GM12878 (cell line): ENCODE results near the gene DGKI. TPM values are rescaled to one million over a fixed set of nuclear protein-coding genes. Genes with fewer than 3 reads are reported as not detected.

Source experiments
- ATAC-seq: fragments of 200-7000 bp; cut with Tn5 transposase; 3 replicates; pipeline ENCODE4 v1.9.1; 2020; ENCODE audit warnings: mild to moderate bottlenecking, moderate library complexity
- BruUV-seq: library from RNA; stranded (reverse); fragments of 400-500 nt; replicated peaks from 2 replicates; lab custom pipeline; 2021; lab: Mats Ljungman, UMichigan
- CTCF ChIA-PET: fragments of 300-600 bp; sonication (Branson Sonifier 250); formaldehyde crosslinking; extraction: SDS; loops from one replicate; lab custom pipeline; 2021; ENCODE audit warnings: inconsistent platforms; lab: Yijun Ruan, JAX
- POLR2A ChIA-PET: fragments of 350-600 bp; formaldehyde crosslinking; extraction: SDS; loops from one replicate; lab custom pipeline; 2021; ENCODE audit warnings: inconsistent platforms; lab: Charles Lee
- RAD21 ChIA-PET: fragments of 300-600 bp; sonication (Branson Sonifier 250); formaldehyde crosslinking; loops from one replicate; lab custom pipeline; 2023; ENCODE audit warnings: antibody characterized with exemption; ENCODE audit not compliant: unreplicated experiment; lab: Charles Lee
- SMC1A ChIA-PET: fragments of 300-600 bp; sonication (Branson Sonifier 250); formaldehyde crosslinking; loops from one replicate; lab custom pipeline; 2023; ENCODE audit not compliant: unreplicated experiment, uncharacterized antibody; lab: Charles Lee
- DNase-seq: peaks from one replicate; pipeline ENCODE4 v3.0.0-alpha.2; 2011; ENCODE audit warnings: low read depth, low spot score
- FAIRE-seq: peaks from 3 replicates; lab custom pipeline; 2011; peaks lifted over from hg19 to GRCh38; lab: Jason Lieb, UNC
- H2AFZ ChIP-seq: 2 replicates; pipeline ENCODE4 v1.6.0; 2011; ENCODE audit warnings: low read depth, low read length, control low read depth; ENCODE audit not compliant: control insufficient read depth
- H3K27ac ChIP-seq: 2 replicates; pipeline ENCODE4 v1.5.1; 2011; ENCODE audit warnings: control low read depth; ENCODE audit not compliant: control insufficient read depth, insufficient read depth
- H3K27me3 ChIP-seq, 2 experiments: replicated peaks in 1 of 2; 2 replicates each; pipeline versions ENCODE4 v1.6.0 to v1.6.1; 2011; ENCODE audit warnings: low read length in 1 of 2; ENCODE audit not compliant: control insufficient read depth in 2 of 2, insufficient read depth in 2 of 2
- H3K36me3 ChIP-seq, 2 experiments: 2 replicates each; pipeline ENCODE4 v1.5.1; 2011; ENCODE audit warnings: low read length in 1 of 2; ENCODE audit not compliant: control insufficient read depth in 2 of 2, insufficient read depth in 2 of 2
- H3K4me1 ChIP-seq: 2 replicates; pipeline ENCODE4 v1.6.1; 2011; ENCODE audit warnings: mild to moderate bottlenecking, low read length, moderate library complexity, mixed read lengths; ENCODE audit not compliant: control insufficient read depth, insufficient read depth
- H3K4me2 ChIP-seq: 2 replicates; pipeline ENCODE4 v1.6.0; 2011; ENCODE audit warnings: control low read depth; ENCODE audit not compliant: control insufficient read depth, insufficient read depth
- H3K4me3 ChIP-seq: fragments of 200-600 bp; sonication (generic); 2 replicates; pipeline ENCODE4 v1.5.1; 2016
- H3K79me2 ChIP-seq: 2 replicates; pipeline ENCODE4 v1.6.0; 2011; ENCODE audit warnings: low read length; ENCODE audit not compliant: control insufficient read depth, insufficient read depth
- H3K9ac ChIP-seq: 2 replicates; pipeline ENCODE4 v1.8.0; 2011; ENCODE audit warnings: low read length, control low read depth, mixed read lengths; ENCODE audit not compliant: control insufficient read depth, insufficient read depth
- H3K9me3 ChIP-seq: replicated peaks from 3 replicates; pipeline ENCODE4 v1.5.1; 2011; ENCODE audit warnings: mild to moderate bottlenecking, low read length; ENCODE audit not compliant: control insufficient read depth, insufficient read depth
- H4K20me1 ChIP-seq: 2 replicates; pipeline ENCODE4 v1.6.0; 2011; ENCODE audit not compliant: control insufficient read depth, insufficient read depth
- DPF2 ChIP-seq: fragments of 450-650 bp; IDR thresholded peaks from 2 replicates; pipeline ENCODE4 v1.6.1; 2017; ENCODE audit warnings: mild to moderate bottlenecking
- JUNB ChIP-seq: IDR thresholded peaks from 2 replicates; pipeline ENCODE4 v1.6.1; 2016; ENCODE audit warnings: antibody characterized with exemption, mild to moderate bottlenecking
- KAT2A ChIP-seq: conservative IDR thresholded peaks from 2 replicates; pipeline ENCODE4 v1.6.1; 2011; ENCODE audit warnings: low read depth, low read length; ENCODE audit not compliant: control insufficient read depth
- KDM1A ChIP-seq: fragments of 200-600 bp; sonication (generic); IDR thresholded peaks from 2 replicates; pipeline ENCODE4 v1.6.1; 2016; ENCODE audit warnings: borderline replicate concordance
- LARP7 ChIP-seq: fragments of 450-650 bp; IDR thresholded peaks from 2 replicates; pipeline ENCODE4 v1.6.1; 2017; ENCODE audit warnings: mild to moderate bottlenecking
- MEF2A ChIP-seq: IDR thresholded peaks from 2 replicates; pipeline ENCODE4 v1.6.1; 2011; ENCODE audit warnings: low read depth, mild to moderate bottlenecking, low read length, moderate library complexity; ENCODE audit not compliant: insufficient read depth
- MTA3 ChIP-seq: IDR thresholded peaks from 2 replicates; pipeline ENCODE4 v1.6.1; 2012; ENCODE audit warnings: low read length, inconsistent platforms, borderline replicate concordance
- NR2C1 ChIP-seq: fragments of 450-650 bp; IDR thresholded peaks from 2 replicates; pipeline ENCODE4 v1.6.1; 2017; ENCODE audit warnings: antibody characterized with exemption, mild to moderate bottlenecking, moderate library complexity
- NR2F1 ChIP-seq: fragments of 450-650 bp; conservative IDR thresholded peaks from 2 replicates; pipeline ENCODE4 v1.6.1; 2017; ENCODE audit warnings: mild to moderate bottlenecking
- RB1 ChIP-seq: fragments of 450-650 bp; formaldehyde crosslinking; IDR thresholded peaks from 2 replicates; pipeline ENCODE4 v1.6.1; 2017; ENCODE audit warnings: mild to moderate bottlenecking, borderline replicate concordance
- SREBF2 ChIP-seq: IDR thresholded peaks from 2 replicates; pipeline ENCODE4 v1.6.1; 2012; ENCODE audit warnings: mild to moderate bottlenecking, low read length
- ZZZ3 ChIP-seq: IDR thresholded peaks from 2 replicates; pipeline ENCODE4 v1.6.1; 2011; ENCODE audit warnings: low read depth; ENCODE audit not compliant: control insufficient read depth, insufficient read length
- in situ Hi-C: fragments of 300-500 bp; cut with MboI; formaldehyde crosslinking; loops from 9 replicates; pipeline ENCODE4 v1.14.3; 2018; ENCODE audit warnings: mixed read lengths
- intact Hi-C: fragments of 100-400 bp; cut with micrococcal nuclease; formaldehyde crosslinking; loops from one replicate; pipeline ENCODE4 v1.14.2; 2022; ENCODE audit not compliant: unreplicated experiment
- polyA plus RNA-seq, 11 experiments: library from polyadenylated mRNA; depleted of rRNA in 4 of 11; unstranded in 6 of 11; stranded (reverse) in 5 of 11; fragments of >200 nt; fragmentation: Nextera tagmentation in 4 of 11; fragmentation: Illumina TruSeq in 1 of 11; extraction: Ambion mirVana in 4 of 11; extraction: Trizol in 1 of 11; gene quantifications; 1 replicate in 1 of 11; 2 replicates in 10 of 11; pipeline versions ENCODE4 v1.2.1 to v1.2.3, GENCODE V29; 2011 to 2016; ENCODE audit warnings: inconsistent platforms in 2 of 11, missing spikeins in 2 of 11, low read depth in 1 of 11
- total RNA-seq, 4 experiments: library from RNA; depleted of rRNA in 3 of 4; stranded (reverse); fragments of >200 nt in 3 of 4; fragmentation: Illumina TruSeq in 1 of 4; extraction: Trizol in 1 of 4; gene quantifications; 2 replicates each; pipeline versions ENCODE4 v1.2.1 to v1.2.3, GENCODE V29; 2013 to 2021
- TF ChIP-seq, protein P1 (sequence below): fragments of 450-650 bp; IDR thresholded peaks from 2 replicates; pipeline ENCODE4 v1.6.1; 2016; ENCODE audit warnings: mild to moderate bottlenecking

The DGKI gene
- total and polyA plus RNA-seq, 10 of the 15 experiments (the other 5 are each of a cell fraction or from before 2014, with no cell fraction given), result 10.4 to 37.1 (median 22.1) TPM

DNA sequence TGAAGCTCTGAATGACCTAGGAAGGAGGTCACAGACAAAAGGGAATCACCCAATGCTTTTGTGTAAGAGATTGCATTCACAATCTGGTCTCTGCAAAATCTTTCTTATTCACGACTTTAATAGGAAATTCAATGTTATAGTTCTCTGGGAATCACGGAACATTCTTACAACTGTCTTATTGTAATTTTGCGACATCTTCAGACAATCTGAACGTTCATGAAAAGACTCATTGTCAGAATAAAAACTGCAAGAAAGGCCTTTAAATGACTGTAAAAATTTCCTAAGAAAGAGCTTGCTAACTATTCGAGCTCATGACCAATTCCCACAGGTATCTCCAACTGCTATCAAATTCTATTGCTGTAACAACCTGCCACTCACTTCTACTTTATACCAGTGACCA lies 130.7 kb downstream of the DGKI start (continued):
- TF ChIP-seq MTA3 (no peak), SREBF2 (no peak), KAT2A (no peak)
- TF ChIP-seq, all 136 proteins: peak for 0

DNA sequence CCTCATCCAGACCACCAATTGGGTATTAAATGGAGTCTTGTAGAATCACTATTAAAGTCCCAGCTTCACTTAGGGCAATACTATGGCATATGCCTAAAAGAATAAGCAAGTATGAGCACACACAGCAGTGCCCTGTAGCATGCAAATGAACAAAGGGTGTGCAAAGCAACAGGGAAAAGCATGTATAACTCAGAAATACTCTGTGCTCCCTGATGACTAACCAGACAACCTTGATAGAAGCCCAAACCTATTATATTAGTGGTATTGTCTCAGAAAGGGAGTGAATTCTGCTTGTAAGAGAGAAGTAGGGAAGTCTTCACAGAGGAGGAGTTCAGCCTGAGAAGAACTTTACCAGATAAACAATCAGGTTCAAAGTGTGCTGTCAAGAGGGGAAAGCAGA lies 131.2 kb downstream of the DGKI start:
- POLR2A ChIA-PET, result interaction anchor here (1.2 kb wide), 1 partner anchor 12 kb away, joined by 4 read pairs; no protein-coding TSS in a partner anchor
- Histone ChIP-seq H3K9me3 (no peaks in the 10 kb centered on the region), H3K4me2 (no peak overlapping the region), H3K36me3 (no peaks in the 10 kb centered on the region), H3K9ac (no peak overlapping the region), H4K20me1 (no peaks in the 10 kb centered on the region), H3K4me3 (no peak overlapping the region), H3K4me1 (no peaks in the 10 kb centered on the region), H2AFZ (no peak overlapping the region), H3K79me2 (no peaks in the 10 kb centered on the region), H3K27ac (no peak overlapping the region), H3K27me3 (no peaks in the 10 kb centered on the region)
- SMC1A ChIA-PET, result interaction anchor here (0.7 to 9.2 kb wide), 8 partner anchors 10 to 108 kb away, joined by 3 to 69 read pairs (median 4); no protein-coding TSS in a partner anchor
- no TSS peak for BruUV-seq
- FAIRE-seq (no peak), ATAC-seq (no peak), DNase-seq (no peak)
- CTCF ChIA-PET, result interaction anchor here (0.5 to 1.6 kb wide), 3 partner anchors 12 to 1741 kb away, joined by 3 to 6 read pairs (median 3); no protein-coding TSS in a partner anchor
- RAD21 ChIA-PET, result interaction anchor here (1.2 to 1.4 kb wide), 2 partner anchors 20 to 57 kb away, joined by 3 read pairs; no protein-coding TSS in a partner anchor
- intact Hi-C loops, result no loop called here
- no peak for TF ChIP-seq DPF2
- TF ChIP-seq JUNB, result no peak
- TF ChIP-seq MEF2A, result no peak
- no peak for TF ChIP-seq RB1
- no peak for TF ChIP-seq NR2C1
- TF ChIP-seq NR2F1, result no peak
- TF ChIP-seq, protein P1, sequence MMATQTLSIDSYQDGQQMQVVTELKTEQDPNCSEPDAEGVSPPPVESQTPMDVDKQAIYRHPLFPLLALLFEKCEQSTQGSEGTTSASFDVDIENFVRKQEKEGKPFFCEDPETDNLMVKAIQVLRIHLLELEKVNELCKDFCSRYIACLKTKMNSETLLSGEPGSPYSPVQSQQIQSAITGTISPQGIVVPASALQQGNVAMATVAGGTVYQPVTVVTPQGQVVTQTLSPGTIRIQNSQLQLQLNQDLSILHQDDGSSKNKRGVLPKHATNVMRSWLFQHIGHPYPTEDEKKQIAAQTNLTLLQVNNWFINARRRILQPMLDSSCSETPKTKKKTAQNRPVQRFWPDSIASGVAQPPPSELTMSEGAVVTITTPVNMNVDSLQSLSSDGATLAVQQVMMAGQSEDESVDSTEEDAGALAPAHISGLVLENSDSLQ, result no peak
- no peak for TF ChIP-seq ZZZ3
- TF ChIP-seq LARP7, result no peak
- TF ChIP-seq KDM1A, result no peak
- in situ Hi-C loops, result no loop called here
